NCI-H460 (cell line): ENCODE results near the gene SERGEF. TPM values are rescaled to one million over a fixed set of nuclear protein-coding genes. Genes with fewer than 3 reads are reported as not detected.

Source experiments
- DNase-seq: peaks from one replicate; pipeline ENCODE4 v3.0.0-alpha.2; 2016; ENCODE audit warnings: low read depth; ENCODE audit errors: extremely low read depth
- total RNA-seq: library from RNA; depleted of rRNA; stranded (reverse); fragments of >200 nt; shearing (Covaris generic); gene quantifications from 2 replicates; pipeline ENCODE4 v1.2.3, GENCODE V29; 2014

SERGEF gene
- total RNA-seq, 1 experiment from 2014 or later: 18.5 TPM

- no peak for DNase-seq
These were observed 58.2 kb downstream of the SERGEF start for GRCh38 chr11:17954395-17955252.

DNA sequence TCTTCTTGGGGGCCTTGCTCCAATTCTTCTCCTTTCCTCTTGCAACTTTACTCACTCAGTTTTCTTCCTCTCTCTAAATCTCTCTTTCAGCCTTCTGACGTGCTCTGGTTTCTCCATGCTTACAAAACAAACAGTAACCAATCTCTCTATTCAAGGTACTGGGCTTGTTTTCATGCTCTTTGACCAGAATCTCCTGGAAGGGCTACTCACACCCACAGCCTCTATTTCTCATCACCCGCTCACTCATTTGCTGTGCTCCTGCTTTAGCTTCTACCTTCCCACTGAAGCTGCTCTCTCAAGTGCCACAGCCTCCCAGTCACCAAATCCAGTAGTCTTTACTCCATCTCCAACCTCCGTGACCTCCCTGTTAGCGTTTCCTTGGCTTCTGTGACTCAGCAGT is 60.4 kb downstream of the SERGEF start:
- DNase-seq: no peak

GRCh38 chr11:17951685-17952388 is 61.0 kb downstream of the SERGEF start:
- DNase-seq: no peak

GRCh38 chr11:17950644-17951043 is 62.2 kb downstream of the SERGEF start:
- DNase-seq: no peak

- DNase-seq: no peak
These were observed 64.6 kb downstream of the SERGEF start for GRCh38 chr11:17948296-17948695.

DNA sequence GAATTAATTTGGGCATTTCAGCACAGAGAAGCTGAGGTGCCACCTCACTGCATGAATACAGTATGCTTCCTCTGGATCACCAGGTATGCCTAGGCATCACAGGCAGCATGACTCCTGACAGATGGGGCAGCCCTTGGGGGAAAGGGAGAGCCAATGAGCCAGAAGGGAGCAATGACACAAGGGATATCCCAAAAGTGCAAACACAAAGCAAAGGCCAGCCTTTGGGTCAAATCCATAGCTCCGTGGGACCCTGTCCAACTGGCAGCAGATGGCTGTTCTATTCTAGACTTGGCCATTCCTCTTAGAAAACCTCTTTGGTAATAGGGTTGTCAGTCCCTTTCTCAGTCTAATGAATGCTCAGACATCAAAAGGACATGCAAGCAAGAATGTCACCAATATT is 73.3 kb downstream of the SERGEF start:
- no peak for DNase-seq

- no peak for DNase-seq
These were observed 76.1 kb downstream of the SERGEF start for GRCh38 chr11:17936790-17937189.

DNA sequence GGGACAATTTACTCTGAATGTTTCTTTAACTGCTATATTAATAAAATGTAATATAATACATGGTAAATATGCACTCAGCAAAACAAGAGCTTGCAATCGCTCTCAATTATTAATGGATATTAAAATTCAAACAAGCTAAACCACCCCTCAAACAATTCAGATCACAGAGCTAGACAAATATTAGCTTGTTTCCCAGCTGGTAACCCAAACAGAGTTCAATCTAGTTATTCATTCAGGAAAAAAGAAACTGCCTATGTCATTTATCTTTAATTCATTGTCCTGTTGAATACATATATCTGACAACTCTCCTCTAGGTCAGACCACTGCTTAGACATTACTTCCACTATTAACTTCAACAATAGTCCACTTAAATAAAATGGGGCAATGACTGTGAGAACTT is 78.7 kb downstream of the SERGEF start:
- DNase-seq: no peak

DNA sequence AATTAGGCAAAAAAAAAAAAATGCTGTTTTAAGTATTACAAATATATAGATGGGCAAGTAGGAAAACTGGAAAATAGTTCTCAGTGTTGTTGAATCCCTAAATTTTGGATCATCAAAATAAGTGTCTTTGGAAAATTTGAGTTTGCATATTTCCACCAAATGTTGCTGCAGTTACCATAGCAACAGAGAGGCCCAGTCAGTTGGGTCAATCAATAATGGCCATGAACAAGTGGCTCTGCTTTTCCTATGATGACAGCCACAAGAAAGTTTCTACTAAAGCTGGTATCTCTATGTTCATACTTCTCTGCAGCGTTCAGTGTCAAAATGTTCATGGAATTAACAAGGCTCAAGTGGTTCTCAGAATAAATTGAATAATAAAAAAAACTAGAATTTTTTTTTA is 79.1 kb downstream of the SERGEF start:
- no peak for DNase-seq

DNA sequence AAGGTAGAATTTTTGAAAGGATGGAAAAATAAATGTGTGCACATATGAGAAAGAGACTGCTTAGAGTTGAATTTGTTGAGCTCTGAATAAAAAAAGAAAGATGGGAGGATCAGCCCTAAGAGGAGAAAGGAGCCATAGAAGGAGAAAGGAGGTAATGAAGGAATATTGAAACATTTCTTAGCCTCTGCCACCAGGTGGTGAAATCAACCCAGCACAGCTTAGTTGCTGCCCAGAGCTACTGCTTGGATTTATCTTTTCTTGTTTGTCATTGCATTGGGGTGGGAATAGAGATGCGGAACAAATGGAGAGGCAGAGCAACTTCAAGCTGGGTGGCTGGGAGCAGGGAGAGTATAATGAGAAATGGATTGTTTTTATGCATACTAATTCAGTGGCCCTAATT is 80.4 kb downstream of the SERGEF start:
- no peak for DNase-seq

DNA sequence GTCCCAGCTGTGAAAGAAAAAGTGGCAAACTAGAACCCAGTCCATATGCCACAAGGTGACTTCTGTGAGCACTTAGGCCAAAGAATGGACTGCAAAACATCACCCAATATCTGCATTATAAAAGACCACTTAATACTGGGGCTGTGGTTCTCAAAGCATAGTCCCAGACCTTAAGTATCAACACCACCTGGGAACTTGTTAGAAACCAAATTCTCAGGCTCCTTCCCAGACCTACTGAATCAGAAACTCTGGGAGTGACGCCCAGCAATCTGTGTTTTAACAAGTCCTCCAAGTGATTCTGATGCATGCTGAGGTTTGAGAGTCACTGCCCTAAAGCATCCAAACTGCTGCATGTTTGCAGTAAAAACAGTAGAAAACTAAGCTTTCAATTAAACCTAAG is 81.3 kb downstream of the SERGEF start:
- DNase-seq: no peak

DNA sequence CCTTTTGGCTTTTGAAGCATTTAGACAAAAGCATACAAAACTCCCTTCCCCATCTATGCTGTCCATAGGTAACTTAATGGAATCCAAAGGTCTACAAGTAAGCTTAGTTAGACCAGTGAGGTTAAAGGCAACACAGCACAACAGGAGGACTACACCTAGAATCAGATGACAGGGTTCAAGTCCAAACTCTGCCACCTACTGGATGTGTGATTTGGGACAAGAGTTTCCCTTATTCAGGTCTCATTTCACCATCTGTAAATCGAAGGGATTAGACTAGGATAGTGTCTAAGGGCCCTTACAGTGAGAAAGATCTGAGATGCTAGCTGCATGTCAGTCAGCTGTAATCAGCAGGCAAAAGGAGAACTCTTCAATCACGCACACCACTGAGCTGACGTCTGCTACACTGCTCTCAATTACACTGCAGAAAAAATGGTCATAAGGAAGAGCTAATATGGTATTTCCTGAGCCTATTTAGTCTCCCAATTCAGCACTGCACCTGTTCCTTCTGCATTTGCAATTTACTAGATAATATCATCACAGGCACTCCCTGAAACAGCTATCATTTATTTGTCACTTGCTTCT is 82.2 kb downstream of the SERGEF start:
- DNase-seq: no peak

DNA sequence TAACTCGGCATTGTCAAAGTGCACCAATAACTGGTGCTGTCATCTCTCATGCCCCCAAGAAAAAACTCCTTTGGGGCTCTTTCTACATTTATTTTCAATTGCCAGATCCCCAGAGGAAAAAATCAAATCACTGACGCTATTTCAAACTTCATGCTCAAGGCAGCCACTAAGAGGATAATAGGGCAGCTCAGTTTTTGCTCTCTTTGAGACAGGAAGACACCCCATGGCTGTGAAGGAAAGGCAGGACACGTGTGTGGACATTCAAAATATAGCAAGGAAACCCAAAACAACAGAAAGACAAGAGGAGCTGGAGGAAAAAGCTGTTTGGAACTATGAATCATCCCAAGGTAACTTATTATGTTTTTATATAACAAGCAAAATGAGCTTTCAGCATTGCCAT is 83.7 kb downstream of the SERGEF start:
- no peak for DNase-seq

GRCh38 chr11:17927681-17928343 is 85.0 kb downstream of the SERGEF start:
- DNase-seq: no peak

DNA sequence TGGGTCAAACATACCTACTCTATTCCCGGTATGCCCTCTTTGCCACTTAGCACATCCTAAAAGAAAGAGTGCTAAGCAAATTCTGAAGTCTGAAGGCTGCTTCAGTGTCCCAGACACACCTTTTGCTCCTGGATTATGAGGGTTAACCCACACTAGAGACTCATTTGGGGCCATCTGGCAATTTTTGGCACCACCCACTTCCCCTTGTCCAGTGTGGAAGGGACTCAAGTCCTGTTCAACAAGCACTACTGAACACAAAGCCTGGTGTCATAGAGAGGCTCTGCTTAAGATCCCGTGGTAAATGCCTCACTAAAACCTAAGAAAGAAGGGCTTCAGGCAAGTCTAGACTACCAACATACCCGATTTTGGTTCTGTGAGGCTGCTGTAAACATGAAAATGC is 85.8 kb downstream of the SERGEF start:
- DNase-seq: no peak

DNA sequence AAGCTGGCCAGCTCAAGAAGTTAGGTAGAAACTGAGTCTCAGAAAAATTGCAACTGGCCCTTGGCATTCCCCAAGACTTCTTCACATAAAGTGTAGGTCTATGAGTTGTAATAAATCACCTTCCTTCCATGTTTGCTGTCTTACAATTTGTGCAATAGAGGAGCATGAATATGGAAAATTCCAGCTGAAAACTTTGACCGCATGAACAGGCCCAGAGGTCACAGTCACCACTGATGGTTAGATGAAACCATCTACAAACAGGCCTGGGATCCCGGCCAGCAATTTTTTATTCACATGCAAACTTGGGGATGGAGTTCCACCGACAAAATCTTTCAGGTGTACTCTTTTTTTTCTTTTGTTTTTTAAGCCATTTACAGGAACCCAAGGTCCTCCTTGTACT is 88.1 kb downstream of the SERGEF start:
- no peak for DNase-seq

- no peak for DNase-seq
These were observed 89.6 kb downstream of the SERGEF start for GRCh38 chr11:17923217-17923616.

- no peak for DNase-seq
These were observed 90.4 kb downstream of the SERGEF start for GRCh38 chr11:17922416-17922788.

DNA sequence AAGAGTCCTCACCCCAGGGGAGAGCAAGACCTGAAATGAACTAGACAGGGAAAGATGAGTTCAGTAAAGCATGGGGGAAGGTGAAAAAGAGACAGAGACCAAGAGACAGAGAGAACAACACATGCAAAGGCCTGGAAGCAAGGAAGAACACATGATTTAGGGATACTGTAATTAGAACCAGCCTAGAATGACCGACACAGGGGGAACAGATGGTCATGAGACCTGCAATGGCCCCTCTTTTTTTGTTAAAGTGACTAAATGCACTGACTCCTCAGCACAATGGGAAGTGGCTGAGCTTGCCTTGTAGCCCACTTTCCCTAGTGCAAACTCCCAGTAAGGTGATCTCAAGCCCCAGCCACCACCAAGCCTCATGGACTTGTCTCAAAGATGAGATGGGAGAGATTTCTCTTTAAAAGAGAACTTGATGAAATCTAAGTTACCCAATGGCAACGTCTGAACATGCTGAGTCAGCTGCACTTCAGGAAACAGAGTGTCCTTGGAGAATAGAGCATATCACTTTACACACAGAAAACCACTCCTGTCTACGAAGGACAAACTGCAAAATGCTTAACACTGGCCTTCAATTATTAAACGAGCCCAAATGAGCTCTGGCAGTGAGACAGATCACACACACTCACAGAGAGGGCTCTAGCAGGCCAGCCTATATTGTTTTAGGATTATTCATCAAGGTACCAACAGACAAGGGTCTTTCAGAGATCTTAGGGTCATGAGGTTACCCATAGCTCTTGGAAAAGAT is 91.0 kb downstream of the SERGEF start:
- no peak for DNase-seq

DNA sequence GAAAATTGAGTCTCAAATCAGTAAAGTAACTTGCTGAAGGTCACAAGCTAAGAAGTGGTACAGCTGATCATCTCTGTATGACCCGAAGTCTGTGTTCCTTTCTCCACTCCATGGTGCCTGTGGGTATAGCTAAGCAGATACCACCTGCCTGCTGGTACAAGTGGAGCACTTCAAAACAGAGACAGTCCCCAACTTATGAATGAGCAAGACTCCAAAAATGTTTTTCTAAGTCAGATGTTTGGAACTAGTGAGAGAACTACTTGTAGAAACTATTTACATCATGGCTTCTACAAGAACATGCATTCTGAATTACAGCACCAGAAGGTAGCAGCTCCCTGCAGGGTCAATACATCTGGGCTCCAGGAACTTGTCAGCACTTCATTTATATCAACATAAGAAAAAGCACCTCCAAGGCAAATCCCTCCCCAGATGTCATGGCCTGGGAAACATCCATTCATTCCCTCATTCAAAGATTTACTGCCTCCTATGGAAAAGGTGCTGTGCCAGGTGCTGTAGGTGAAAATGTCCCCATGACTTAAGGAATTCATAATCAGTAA is 94.7 kb downstream of the SERGEF start:
- no peak for DNase-seq
